CD14-positive monocyte (primary cell): ENCODE results near the gene SLC22A17. TPM values are rescaled to one million over a fixed set of nuclear protein-coding genes. Genes with fewer than 3 reads are reported as not detected.

Experiments used
- DNase-seq, 3 donors: peaks; one replicate each; pipeline ENCODE4 v3.0.0-alpha.2; 2011 to 2022
- H2AFZ ChIP-seq: 2 replicates; pipeline ENCODE4 v1.6.0; 2012; ENCODE audit warnings: mild to moderate bottlenecking, low read depth, low read length, inconsistent platforms; ENCODE audit not compliant: insufficient read depth, poor library complexity, severe bottlenecking
- H3K27ac ChIP-seq, 2 donors: 1 replicate in 1 of 2; 2 replicates in 1 of 2; pipeline ENCODE4 v1.5.1; 2012 to 2013; ENCODE audit warnings: low read length in 2 of 2, control low read depth in 1 of 2, inconsistent platforms in 1 of 2, low read depth in 1 of 2, mild to moderate bottlenecking in 1 of 2
- H3K27me3 ChIP-seq, 2 donors: one replicate each; pipeline versions ENCODE4 v1.6.0 to v1.6.1; 2011 to 2013; ENCODE audit warnings: low read length in 2 of 2; ENCODE audit not compliant: control insufficient read depth in 2 of 2, insufficient read depth in 2 of 2
- H3K36me3 ChIP-seq, 2 donors: replicated peaks in 1 of 2; 1 replicate in 1 of 2; 2 replicates in 1 of 2; pipeline versions ENCODE4 v1.5.1 to v1.6.1; 2012 to 2013; ENCODE audit warnings: low read length in 2 of 2, control low read depth in 1 of 2, inconsistent platforms in 1 of 2, mild to moderate bottlenecking in 1 of 2; ENCODE audit not compliant: insufficient read depth in 2 of 2, control insufficient read depth in 1 of 2
- H3K4me1 ChIP-seq, 2 donors: 1 replicate in 1 of 2; 2 replicates in 1 of 2; pipeline versions ENCODE4 v1.5.1 to v1.6.1; 2012 to 2013; ENCODE audit warnings: low read length in 2 of 2, control low read depth in 1 of 2, inconsistent platforms in 1 of 2, mild to moderate bottlenecking in 1 of 2, moderate library complexity in 1 of 2; ENCODE audit not compliant: insufficient read depth in 2 of 2, control insufficient read depth in 1 of 2
- H3K4me2 ChIP-seq: replicated peaks from 2 replicates; pipeline ENCODE3; 2012; ENCODE audit warnings: low read length, moderate library complexity, mild to moderate bottlenecking; ENCODE audit not compliant: poor library complexity, severe bottlenecking; ENCODE audit errors: extremely low read depth
- H3K4me3 ChIP-seq, 3 experiments: fragments of 200-600 bp in 1 of 3; sonication (generic) in 1 of 3; replicated peaks in 1 of 3; 1 replicate in 2 of 3; 2 replicates in 1 of 3; pipeline ENCODE4 v1.5.1; 2011 to 2013; ENCODE audit warnings: low read length in 3 of 3, mild to moderate bottlenecking in 3 of 3, control low read depth in 2 of 3, low read depth in 2 of 3, inconsistent platforms in 1 of 3, moderate library complexity in 1 of 3
- H3K79me2 ChIP-seq: 2 replicates; pipeline ENCODE4 v1.6.0; 2012; ENCODE audit warnings: mild to moderate bottlenecking, control low read depth, inconsistent platforms, low read length, moderate library complexity; ENCODE audit not compliant: insufficient read depth
- H3K9ac ChIP-seq: 2 replicates; pipeline ENCODE4 v1.6.0; 2017; ENCODE audit warnings: low read length, mild to moderate bottlenecking; ENCODE audit not compliant: insufficient read depth, poor library complexity, severe bottlenecking
- H3K9me3 ChIP-seq, 2 donors: replicated peaks in 1 of 2; 1 replicate in 1 of 2; 2 replicates in 1 of 2; pipeline versions ENCODE4 v1.5.1 to v1.6.1; 2012 to 2013; ENCODE audit warnings: low read length in 2 of 2, control low read depth in 1 of 2; ENCODE audit not compliant: control insufficient read depth in 1 of 2, insufficient read depth in 1 of 2
- H4K20me1 ChIP-seq: 2 replicates; pipeline ENCODE4 v1.6.0; 2012; ENCODE audit warnings: mild to moderate bottlenecking, low read length, control low read depth, moderate library complexity; ENCODE audit not compliant: insufficient read depth
- H3K27ac Mint-ChIP-seq, 7 donors: one replicate each; pipeline ENCODE4 v1.8.0; 2020; ENCODE audit warnings: mild to moderate bottlenecking in 7 of 7, mixed read lengths in 7 of 7, moderate library complexity in 6 of 7, inconsistent platforms in 2 of 7
- H3K27me3 Mint-ChIP-seq, 3 donors: one replicate each; pipeline ENCODE4 v1.8.0; 2021 to 2022; ENCODE audit warnings: low read depth in 3 of 3, mild to moderate bottlenecking in 3 of 3, mixed read lengths in 3 of 3, moderate library complexity in 3 of 3, inconsistent platforms in 1 of 3
- H3K36me3 Mint-ChIP-seq, 2 donors: one replicate each; pipeline ENCODE4 v1.8.0; 2020; ENCODE audit warnings: mixed read lengths in 2 of 2, inconsistent platforms in 1 of 2, mild to moderate bottlenecking in 1 of 2
- H3K4me1 Mint-ChIP-seq: one replicate; pipeline ENCODE4 v1.8.0; 2020; ENCODE audit warnings: mild to moderate bottlenecking, mixed read lengths
- H3K4me3 Mint-ChIP-seq, 2 donors: one replicate each; pipeline ENCODE4 v1.8.0; 2020; ENCODE audit warnings: mild to moderate bottlenecking in 2 of 2, mixed read lengths in 2 of 2, moderate library complexity in 1 of 2
- H3K9me3 Mint-ChIP-seq, 7 donors: one replicate each; pipeline ENCODE4 v1.8.0; 2020 to 2022; ENCODE audit warnings: mixed read lengths in 7 of 7, mild to moderate bottlenecking in 6 of 7, moderate library complexity in 6 of 7, inconsistent platforms in 2 of 7
- WGBS: methylation state at CpG from one replicate; pipeline ENCODE4 v1.1.5; 2013; ENCODE audit warnings: missing lambda C conversion rate; ENCODE audit not compliant: insufficient coverage; 5-methylcytosine and 5-hydroxymethylcytosine counted together
- intact Hi-C, 2 donors: fragments of 100-400 bp; cut with micrococcal nuclease; formaldehyde crosslinking; loops; one replicate each; pipeline versions ENCODE4 v1.15.0 to v1.15.1; 2023
- polyA plus RNA-seq, 3 donors: library from polyadenylated mRNA; depleted of rRNA in 1 of 3; unstranded in 2 of 3; stranded (reverse) in 1 of 3; fragments of 300-500 nt in 2 of 3; fragments of >200 nt in 1 of 3; fragmentation: Illumina TruSeq in 2 of 3; gene quantifications; 1 replicate in 2 of 3; 2 replicates in 1 of 3; pipeline ENCODE4 v1.2.3, GENCODE V29; 2012 to 2021
- TF ChIP-seq, protein P1 (sequence below): fragments of 200-600 bp; IDR thresholded peaks from one replicate; pipeline ENCODE4 v1.8.0; 2022; ENCODE audit warnings: antibody characterized with exemption, mild to moderate bottlenecking

The SLC22A17 gene
- polyA plus RNA-seq, 3 donors, result not detected

GRCh38 chr14:23361320-23361719, 8.6 kb upstream of the SLC22A17 start:
- Histone ChIP-seq H3K4me1 (no peaks in the 10 kb centered on the region), H3K27ac (no peak overlapping the region), H3K36me3 (no peaks in the 10 kb centered on the region), H4K20me1 (no peaks in the 10 kb centered on the region), H3K27me3 (peaks cover 19 to 36% of the 10 kb centered on the region in 2 donors), H3K4me2 (no peak overlapping the region), H3K9ac (no peak overlapping the region), H3K9me3 (no peaks in the 10 kb centered on the region), H3K79me2 (no peaks in the 10 kb centered on the region), H3K4me3 (no peak overlapping the region), H2AFZ (no peak overlapping the region)
- TF ChIP-seq, protein P1, sequence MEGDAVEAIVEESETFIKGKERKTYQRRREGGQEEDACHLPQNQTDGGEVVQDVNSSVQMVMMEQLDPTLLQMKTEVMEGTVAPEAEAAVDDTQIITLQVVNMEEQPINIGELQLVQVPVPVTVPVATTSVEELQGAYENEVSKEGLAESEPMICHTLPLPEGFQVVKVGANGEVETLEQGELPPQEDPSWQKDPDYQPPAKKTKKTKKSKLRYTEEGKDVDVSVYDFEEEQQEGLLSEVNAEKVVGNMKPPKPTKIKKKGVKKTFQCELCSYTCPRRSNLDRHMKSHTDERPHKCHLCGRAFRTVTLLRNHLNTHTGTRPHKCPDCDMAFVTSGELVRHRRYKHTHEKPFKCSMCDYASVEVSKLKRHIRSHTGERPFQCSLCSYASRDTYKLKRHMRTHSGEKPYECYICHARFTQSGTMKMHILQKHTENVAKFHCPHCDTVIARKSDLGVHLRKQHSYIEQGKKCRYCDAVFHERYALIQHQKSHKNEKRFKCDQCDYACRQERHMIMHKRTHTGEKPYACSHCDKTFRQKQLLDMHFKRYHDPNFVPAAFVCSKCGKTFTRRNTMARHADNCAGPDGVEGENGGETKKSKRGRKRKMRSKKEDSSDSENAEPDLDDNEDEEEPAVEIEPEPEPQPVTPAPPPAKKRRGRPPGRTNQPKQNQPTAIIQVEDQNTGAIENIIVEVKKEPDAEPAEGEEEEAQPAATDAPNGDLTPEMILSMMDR, result no peak
- Mint-ChIP-seq H3K27me3 (peaks cover 28 to 36% (median 34%) of the 10 kb centered on the region in 3 donors), H3K27ac (peak overlapping the region in 1 of 7 donors; percentile 4), H3K9me3 (peaks cover 0 to 7% (median 0%) of the 10 kb centered on the region in 7 donors), H3K4me3 (no peak overlapping the region), H3K4me1 (peaks cover 2% of the 10 kb centered on the region), H3K36me3 (peaks cover 0 to 2% of the 10 kb centered on the region in 2 donors)
- DNase-seq, result no peak
- intact Hi-C loops, result no loop called here

DNA sequence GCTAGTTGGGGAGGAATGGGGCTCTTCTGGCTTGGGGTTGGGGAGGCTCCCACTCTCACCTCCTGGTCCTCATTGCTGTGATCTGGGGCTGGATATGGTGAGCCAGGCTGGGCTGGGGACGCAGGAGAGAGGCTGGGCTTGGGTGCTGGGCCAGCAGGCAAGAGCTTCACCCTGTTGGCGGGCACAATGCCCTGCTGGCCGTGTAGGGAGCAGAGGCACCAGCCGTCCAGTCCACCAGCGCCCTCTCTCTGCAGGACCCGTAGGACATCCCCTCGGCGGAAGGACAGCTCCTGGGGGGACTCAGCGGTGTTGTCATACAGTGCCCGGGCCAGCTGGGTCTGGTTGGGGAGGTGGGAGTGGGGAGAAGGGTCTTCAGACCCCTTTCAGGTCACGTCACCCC, 7.8 kb upstream of the SLC22A17 start:
- intact Hi-C loops, result no loop called here
- Histone ChIP-seq H2AFZ (no peak overlapping the region), H3K4me3 (no peak overlapping the region), H3K79me2 (no peaks in the 10 kb centered on the region), H3K4me2 (no peak overlapping the region), H3K27ac (no peak overlapping the region), H4K20me1 (no peaks in the 10 kb centered on the region), H3K9me3 (no peaks in the 10 kb centered on the region), H3K4me1 (no peaks in the 10 kb centered on the region), H3K27me3 (peaks cover 13 to 36% of the 10 kb centered on the region in 2 donors), H3K36me3 (no peaks in the 10 kb centered on the region), H3K9ac (no peak overlapping the region)
- TF ChIP-seq, protein P1, result no peak
- H3K27me3 Mint-ChIP-seq, result peaks cover 27 to 33% (median 29%) of the 10 kb centered on the region in 3 donors
- no peak overlapping the region for H3K27ac Mint-ChIP-seq
- DNase-seq, result no peak
- 89% methylated on average over 6 of the region's 11 CpGs for WGBS
- H3K9me3 Mint-ChIP-seq, result peaks cover 0 to 7% (median 0%) of the 10 kb centered on the region in 7 donors
- H3K4me1 Mint-ChIP-seq, result peaks cover 2% of the 10 kb centered on the region
- no peak overlapping the region for H3K4me3 Mint-ChIP-seq
- peaks cover 0 to 2% of the 10 kb centered on the region in 2 donors for H3K36me3 Mint-ChIP-seq
